GM12878 (cell line): ENCODE measurements around the gene NHSL1. TPM values are rescaled to one million over a fixed set of nuclear protein-coding genes. Genes with fewer than 3 reads are reported as not detected.

Experiments
- BRCA1 ChIP-seq: IDR thresholded peaks from 2 replicates; pipeline ENCODE4 v1.6.1; 2011; ENCODE audit warnings: low read depth, low read length, improper control_type of control experiment
- CBX3 ChIP-seq: fragments of 200-600 bp; sonication (generic); IDR thresholded peaks from 2 replicates; pipeline ENCODE4 v1.6.1; 2016; ENCODE audit warnings: low read depth, borderline replicate concordance
- CBX5 ChIP-seq: sonication (generic); IDR thresholded peaks from 2 replicates; pipeline ENCODE4 v1.6.1; 2016; ENCODE audit warnings: low read depth, moderate library complexity, mild to moderate bottlenecking, inconsistent platforms
- CEBPB ChIP-seq, 2 experiments: fragments of 150-350 bp in 1 of 2; IDR thresholded peaks; 2 replicates each; pipeline ENCODE4 v1.6.1; 2012 to 2014; ENCODE audit warnings: low read depth in 2 of 2, low read length in 2 of 2, borderline replicate concordance in 1 of 2, inconsistent platforms in 1 of 2
- DPF2 ChIP-seq: fragments of 450-650 bp; IDR thresholded peaks from 2 replicates; pipeline ENCODE4 v1.6.1; 2017; ENCODE audit warnings: mild to moderate bottlenecking
- EP300 ChIP-seq, 2 experiments: fragments of 150-350 bp in 1 of 2; IDR thresholded peaks; 2 replicates each; pipeline ENCODE4 v1.6.1; 2011 to 2012; ENCODE audit warnings: low read depth in 2 of 2, low read length in 2 of 2, borderline replicate concordance in 1 of 2, improper control_type of control experiment in 1 of 2, inconsistent platforms in 1 of 2; ENCODE audit not compliant: control insufficient read depth in 1 of 2
- ESRRA ChIP-seq: IDR thresholded peaks from 2 replicates; pipeline ENCODE4 v1.6.1; 2012; ENCODE audit warnings: mild to moderate bottlenecking, low read length, improper control_type of control experiment
- ETV6 ChIP-seq, 2 experiments: fragments of 450-650 bp in 1 of 2; IDR thresholded peaks in 1 of 2; conservative IDR thresholded peaks in 1 of 2; 2 replicates each; pipeline ENCODE4 v1.6.1; 2014; ENCODE audit warnings: antibody characterized with exemption in 1 of 2, borderline replicate concordance in 1 of 2, low read depth in 1 of 2, mild to moderate bottlenecking in 1 of 2, moderate library complexity in 1 of 2
- EZH2 ChIP-seq: IDR thresholded peaks from 2 replicates; pipeline ENCODE4 v1.6.1; 2012; ENCODE audit warnings: low read depth, mild to moderate bottlenecking, control low read depth, inconsistent platforms, low read length, borderline replicate concordance; ENCODE audit not compliant: control insufficient read depth
- HCFC1 ChIP-seq: fragments of 150-350 bp; IDR thresholded peaks from 2 replicates; pipeline ENCODE4 v1.6.1; 2014; ENCODE audit warnings: low read length
- JUNB ChIP-seq: IDR thresholded peaks from 2 replicates; pipeline ENCODE4 v1.6.1; 2016; ENCODE audit warnings: antibody characterized with exemption, mild to moderate bottlenecking
- MAX ChIP-seq: IDR thresholded peaks from 2 replicates; pipeline ENCODE4 v1.6.1; 2012; ENCODE audit warnings: low read depth, low read length, improper control_type of control experiment
- NFXL1 ChIP-seq: fragments of 450-650 bp; IDR thresholded peaks from 2 replicates; pipeline ENCODE4 v1.6.1; 2017; ENCODE audit warnings: antibody characterized with exemption, mild to moderate bottlenecking, borderline replicate concordance
- NFYA ChIP-seq: IDR thresholded peaks from 2 replicates; pipeline ENCODE4 v1.6.1; 2011; ENCODE audit warnings: low read depth, mild to moderate bottlenecking, low read length, improper control_type of control experiment, borderline replicate concordance
- NKRF ChIP-seq: fragments of 450-650 bp; conservative IDR thresholded peaks from 2 replicates; pipeline ENCODE4 v1.6.1; 2017; ENCODE audit warnings: mild to moderate bottlenecking, moderate library complexity
- RB1 ChIP-seq: fragments of 450-650 bp; formaldehyde crosslinking; IDR thresholded peaks from 2 replicates; pipeline ENCODE4 v1.6.1; 2017; ENCODE audit warnings: mild to moderate bottlenecking, borderline replicate concordance
- RELA ChIP-seq: fragments of 450-650 bp; IDR thresholded peaks from 2 replicates; pipeline ENCODE4 v1.8.0; 2014; ENCODE audit warnings: borderline replicate concordance; ENCODE audit not compliant: partially characterized antibody
- YBX1 ChIP-seq: fragments of 450-650 bp; IDR thresholded peaks from 2 replicates; pipeline ENCODE4 v1.6.1; 2016; ENCODE audit warnings: antibody characterized with exemption
- ZBED1 ChIP-seq: IDR thresholded peaks from 2 replicates; pipeline ENCODE4 v1.6.1; 2016; ENCODE audit warnings: borderline replicate concordance
- ZBTB4 ChIP-seq: fragments of 450-650 bp; formaldehyde crosslinking; IDR thresholded peaks from 2 replicates; pipeline ENCODE4 v1.4.0; 2022; ENCODE audit warnings: mild to moderate bottlenecking, moderate library complexity
- polyA plus RNA-seq, 11 experiments: library from polyadenylated mRNA; depleted of rRNA in 4 of 11; unstranded in 6 of 11; stranded (reverse) in 5 of 11; fragments of >200 nt; fragmentation: Nextera tagmentation in 4 of 11; fragmentation: Illumina TruSeq in 1 of 11; extraction: Ambion mirVana in 4 of 11; extraction: Trizol in 1 of 11; gene quantifications; 1 replicate in 1 of 11; 2 replicates in 10 of 11; pipeline versions ENCODE4 v1.2.1 to v1.2.3, GENCODE V29; 2011 to 2016; ENCODE audit warnings: inconsistent platforms in 2 of 11, missing spikeins in 2 of 11, low read depth in 1 of 11
- total RNA-seq, 4 experiments: library from RNA; depleted of rRNA in 3 of 4; stranded (reverse); fragments of >200 nt in 3 of 4; fragmentation: Illumina TruSeq in 1 of 4; extraction: Trizol in 1 of 4; gene quantifications; 2 replicates each; pipeline versions ENCODE4 v1.2.1 to v1.2.3, GENCODE V29; 2013 to 2021
- TF ChIP-seq, protein P1 (sequence below): fragments of 450-650 bp; formaldehyde crosslinking; IDR thresholded peaks from 2 replicates; pipeline ENCODE4 v1.4.0; 2020; ENCODE audit warnings: mild to moderate bottlenecking, moderate library complexity

The NHSL1 gene
- total and polyA plus RNA-seq, 10 of the 15 experiments (the other 5 are each of a cell fraction or from before 2014, with no cell fraction given): 0.26 to 14.1 (median 0.90) TPM

DNA sequence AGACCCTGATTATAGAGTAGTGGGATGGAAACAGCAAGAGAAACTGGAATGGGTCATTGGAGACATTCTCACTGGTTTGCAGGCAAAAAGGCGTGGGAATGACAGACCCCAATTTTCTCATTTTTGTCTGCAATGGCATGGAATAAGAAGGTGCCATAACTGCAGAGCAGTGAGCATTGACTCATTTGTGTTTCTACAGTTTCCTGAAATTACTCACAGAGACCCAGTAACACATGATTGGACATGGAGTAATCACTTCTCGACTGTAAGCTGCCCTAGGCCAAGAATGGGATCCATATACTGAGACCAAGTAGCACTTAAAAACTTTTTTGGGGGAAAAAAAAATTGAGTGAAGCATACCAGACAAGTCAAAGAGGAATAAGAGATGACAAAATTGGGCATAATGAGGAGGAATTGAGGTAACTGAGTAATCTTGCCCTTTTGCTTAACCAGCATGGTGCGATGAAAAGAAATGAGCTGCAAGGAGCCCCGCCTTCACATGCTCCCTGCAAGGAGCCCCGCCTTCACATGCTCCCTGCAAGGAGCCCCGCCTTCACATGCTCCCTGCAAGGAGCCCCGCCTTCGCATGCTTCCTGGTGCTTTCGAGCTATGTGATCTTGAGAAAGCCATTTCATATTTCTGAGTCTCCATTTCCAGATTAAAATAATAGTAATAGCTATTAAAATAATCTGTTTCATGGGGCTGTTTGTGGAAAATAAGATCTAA, 44.1 kb downstream of the NHSL1 start (continued):
- TF ChIP-seq EP300 (IDR thresholded peaks at IDR 0.05; ENCODE audit: borderline replicate concordance in 1 of 2, control insufficient read depth in 1 of 2, low read depth in 2 of 2, low read length in 2 of 2) (0 out of 4 replicates have a peak, but pooled peaks of 1 of the 2 experiments have one; percentile 4), BRCA1 (no peak), ZBED1 (no peak), ZBTB4 (CRISPR knock-in tag) (no peak), JUNB (peak; percentile 90), MAX (no peak), YBX1 (no peak), NKRF (no peak), EZH2 (no peak), ETV6 (conservative IDR thresholded peaks at IDR 0.05 in 1 of 2, IDR thresholded peaks at IDR 0.05 in 1 of 2; ENCODE audit: borderline replicate concordance in 1 of 2, low read depth in 1 of 2) (no peak; a peak in 1 of 4 replicates), CBX5 (no peak), CBX3 (no peak), RB1 (no peak), RELA (no peak), CEBPB (IDR thresholded peaks at IDR 0.05; ENCODE audit: borderline replicate concordance in 1 of 2, low read depth in 2 of 2, low read length in 2 of 2) (no peak), NFXL1 (no peak), ESRRA (no peak), DPF2 (peak; percentile 80), NFYA (no peak), HCFC1 (no peak)
- TF ChIP-seq, protein P1, sequence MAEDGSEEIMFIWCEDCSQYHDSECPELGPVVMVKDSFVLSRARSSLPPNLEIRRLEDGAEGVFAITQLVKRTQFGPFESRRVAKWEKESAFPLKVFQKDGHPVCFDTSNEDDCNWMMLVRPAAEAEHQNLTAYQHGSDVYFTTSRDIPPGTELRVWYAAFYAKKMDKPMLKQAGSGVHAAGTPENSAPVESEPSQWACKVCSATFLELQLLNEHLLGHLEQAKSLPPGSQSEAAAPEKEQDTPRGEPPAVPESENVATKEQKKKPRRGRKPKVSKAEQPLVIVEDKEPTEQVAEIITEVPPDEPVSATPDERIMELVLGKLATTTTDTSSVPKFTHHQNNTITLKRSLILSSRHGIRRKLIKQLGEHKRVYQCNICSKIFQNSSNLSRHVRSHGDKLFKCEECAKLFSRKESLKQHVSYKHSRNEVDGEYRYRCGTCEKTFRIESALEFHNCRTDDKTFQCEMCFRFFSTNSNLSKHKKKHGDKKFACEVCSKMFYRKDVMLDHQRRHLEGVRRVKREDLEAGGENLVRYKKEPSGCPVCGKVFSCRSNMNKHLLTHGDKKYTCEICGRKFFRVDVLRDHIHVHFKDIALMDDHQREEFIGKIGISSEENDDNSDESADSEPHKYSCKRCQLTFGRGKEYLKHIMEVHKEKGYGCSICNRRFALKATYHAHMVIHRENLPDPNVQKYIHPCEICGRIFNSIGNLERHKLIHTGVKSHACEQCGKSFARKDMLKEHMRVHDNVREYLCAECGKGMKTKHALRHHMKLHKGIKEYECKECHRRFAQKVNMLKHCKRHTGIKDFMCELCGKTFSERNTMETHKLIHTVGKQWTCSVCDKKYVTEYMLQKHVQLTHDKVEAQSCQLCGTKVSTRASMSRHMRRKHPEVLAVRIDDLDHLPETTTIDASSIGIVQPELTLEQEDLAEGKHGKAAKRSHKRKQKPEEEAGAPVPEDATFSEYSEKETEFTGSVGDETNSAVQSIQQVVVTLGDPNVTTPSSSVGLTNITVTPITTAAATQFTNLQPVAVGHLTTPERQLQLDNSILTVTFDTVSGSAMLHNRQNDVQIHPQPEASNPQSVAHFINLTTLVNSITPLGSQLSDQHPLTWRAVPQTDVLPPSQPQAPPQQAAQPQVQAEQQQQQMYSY (CRISPR knock-in tag): no peak
